HepG2 (cell line): Measurements from ENCODE around the gene KLHL3. TPM values are rescaled to one million over a fixed set of nuclear protein-coding genes. Genes with fewer than 3 reads are reported as not detected.

Source experiments
- ATAC-seq: fragments of 200-7000 bp; cut with Tn5 transposase; 3 replicates; pipeline ENCODE4 v1.9.1; 2020; ENCODE audit warnings: mild to moderate bottlenecking, moderate library complexity
- BruUV-seq: library from RNA; stranded (reverse); fragments of 400-500 nt; replicated peaks from 2 replicates; lab custom pipeline; 2021; lab: Mats Ljungman, UMichigan
- CTCF ChIA-PET: fragments of 300-600 bp; formaldehyde crosslinking; extraction: SDS; loops from one replicate; lab custom pipeline; 2021; ENCODE audit warnings: low total read pairs, inconsistent platforms, low intra/inter-chr PET ratio; lab: Yijun Ruan, JAX
- POLR2A ChIA-PET: fragments of 350-600 bp; sonication (Branson Sonifier 250); formaldehyde crosslinking; loops from one replicate; lab custom pipeline; 2020; ENCODE audit warnings: antibody characterized with exemption, inconsistent platforms; lab: Yijun Ruan, JAX
- DNase-seq: peaks from one replicate; pipeline ENCODE4 v3.0.0-alpha.2; 2015; ENCODE audit warnings: low spot score
- FAIRE-seq: peaks from 3 replicates; lab custom pipeline; 2011; peaks lifted over from hg19 to GRCh38; lab: Jason Lieb, UNC
- H2AFZ ChIP-seq: one replicate; pipeline ENCODE4 v1.6.1; 2011; ENCODE audit warnings: low read length, inconsistent platforms
- H3K27ac ChIP-seq: fragments of 300-600 bp; 3 replicates; pipeline ENCODE4 v1.8.0; 2011; ENCODE audit warnings: mixed run types, mild to moderate bottlenecking, mixed read lengths, low read length, inconsistent platforms; ENCODE audit not compliant: insufficient read depth; ENCODE audit errors: extremely low read length
- H3K27me3 ChIP-seq, 2 experiments: fragments of 200-600 bp in 1 of 2; 2 replicates in 1 of 2; 3 replicates in 1 of 2; pipeline versions ENCODE4 v1.6.0 to v1.8.0; 2011; ENCODE audit warnings: low read length in 2 of 2, mild to moderate bottlenecking in 2 of 2, moderate library complexity in 2 of 2, inconsistent platforms in 1 of 2; ENCODE audit not compliant: insufficient read depth in 2 of 2, control insufficient read depth in 1 of 2
- H3K36me3 ChIP-seq, 2 experiments: fragments of 200-600 bp in 1 of 2; replicated peaks in 1 of 2; 2 replicates in 1 of 2; 3 replicates in 1 of 2; pipeline versions ENCODE4 v1.5.1 to v1.8.0; 2011; ENCODE audit warnings: low read length in 2 of 2, inconsistent platforms in 1 of 2; ENCODE audit not compliant: insufficient read depth in 2 of 2, control insufficient read depth in 1 of 2
- H3K4me1 ChIP-seq: 2 replicates; pipeline ENCODE4 v1.5.1; 2012; ENCODE audit warnings: low read length, inconsistent platforms; ENCODE audit not compliant: insufficient read depth
- H3K4me2 ChIP-seq: 2 replicates; pipeline ENCODE4 v1.6.0; 2011; ENCODE audit warnings: low read depth, low read length, inconsistent platforms
- H3K4me3 ChIP-seq, 3 experiments: fragments of 200-600 bp in 1 of 3; sonication (generic), shearing (Covaris generic) in 1 of 3; replicated peaks in 1 of 3; 2 replicates each; pipeline ENCODE4 v1.5.1; 2011 to 2016; ENCODE audit warnings: low read length in 3 of 3, inconsistent platforms in 2 of 3, low read depth in 2 of 3, mild to moderate bottlenecking in 2 of 3, control low read depth in 1 of 3, mixed read lengths in 1 of 3; ENCODE audit not compliant: insufficient read depth in 1 of 3
- H3K79me2 ChIP-seq: one replicate; pipeline ENCODE4 v1.6.1; 2011; ENCODE audit warnings: low read length, inconsistent platforms; ENCODE audit not compliant: insufficient read depth
- H3K9ac ChIP-seq: 2 replicates; pipeline ENCODE4 v1.6.0; 2011; ENCODE audit warnings: mild to moderate bottlenecking, low read depth, low read length, inconsistent platforms; ENCODE audit not compliant: insufficient read depth
- H3K9me3 ChIP-seq: 2 replicates; pipeline ENCODE4 v1.5.1; 2012; ENCODE audit warnings: mild to moderate bottlenecking, low read length
- H4K20me1 ChIP-seq: 2 replicates; pipeline ENCODE4 v1.6.0; 2011; ENCODE audit warnings: inconsistent platforms, mild to moderate bottlenecking, low read length, moderate library complexity; ENCODE audit not compliant: insufficient read depth
- AGO1 ChIP-seq: fragments of 200-400 bp; formaldehyde crosslinking; IDR thresholded peaks from 2 replicates; pipeline ENCODE4 v1.6.1; 2017; ENCODE audit warnings: mild to moderate bottlenecking, low read depth, low read length, moderate library complexity; ENCODE audit not compliant: poor library complexity, severe bottlenecking
- ATF7-NPFF ChIP-seq: sonication (generic); formaldehyde crosslinking; IDR thresholded peaks from 2 replicates; pipeline ENCODE4 v1.8.1; 2023; ENCODE audit warnings: mild to moderate bottlenecking, low read depth, missing genetic modification reagents, moderate library complexity
- BCL6 ChIP-seq: IDR thresholded peaks from 2 replicates; pipeline ENCODE4 v1.6.1; 2016; ENCODE audit warnings: missing genetic modification reagents, missing compliant biosample characterization
- CBFB ChIP-seq: sonication (generic); formaldehyde crosslinking; IDR thresholded peaks from 2 replicates; pipeline ENCODE4 v1.4.0; 2020; ENCODE audit warnings: missing genetic modification reagents
- DNMT1 ChIP-seq: sonication (generic); formaldehyde crosslinking; IDR thresholded peaks from 2 replicates; pipeline ENCODE4 v1.5.1; 2020; ENCODE audit warnings: mild to moderate bottlenecking, missing genetic modification reagents
- HMGA1 ChIP-seq: sonication (generic); formaldehyde crosslinking; conservative IDR thresholded peaks from 2 replicates; pipeline ENCODE4 v1.4.0; 2020; ENCODE audit warnings: missing genetic modification reagents
- KAT2B ChIP-seq: fragments of 150-350 bp; IDR thresholded peaks from 2 replicates; pipeline ENCODE4 v1.6.1; 2014; ENCODE audit warnings: low read depth, low read length, borderline replicate concordance
- MAF1 ChIP-seq: sonication (generic); formaldehyde crosslinking; IDR thresholded peaks from 2 replicates; pipeline ENCODE4 v1.5.0; 2020; ENCODE audit warnings: missing genetic modification reagents, borderline replicate concordance
- SIX4 ChIP-seq: sonication (generic); formaldehyde crosslinking; IDR thresholded peaks from 2 replicates; pipeline ENCODE4 v1.4.0; 2020; ENCODE audit warnings: missing genetic modification reagents
- SOX5 ChIP-seq: IDR thresholded peaks from 2 replicates; pipeline ENCODE4 v1.6.1; 2016; ENCODE audit warnings: borderline replicate concordance
- TAF15 ChIP-seq: fragments of 200-400 bp; formaldehyde crosslinking; IDR thresholded peaks from one replicate; pipeline ENCODE4 v1.6.1; 2018; ENCODE audit warnings: mild to moderate bottlenecking, low read depth, low read length; ENCODE audit not compliant: poor library complexity, severe bottlenecking
- ZBTB43 ChIP-seq: sonication (generic); formaldehyde crosslinking; conservative IDR thresholded peaks from 2 replicates; pipeline ENCODE4 v1.4.0; 2020; ENCODE audit warnings: missing genetic modification reagents
- ZFP41 ChIP-seq: sonication (generic); formaldehyde crosslinking; IDR thresholded peaks from 2 replicates; pipeline ENCODE4 v1.4.0; 2020; ENCODE audit warnings: mild to moderate bottlenecking, missing genetic modification reagents, borderline replicate concordance
- ZNF672 ChIP-seq: sonication (generic); formaldehyde crosslinking; IDR thresholded peaks from 2 replicates; pipeline ENCODE4 v1.8.1; 2022; ENCODE audit warnings: missing genetic modification reagents
- WGBS: methylation state at CpG from one replicate; pipeline ENCODE4 v1.1.6; 2017; ENCODE audit warnings: low lambda C conversion rate; 5-methylcytosine and 5-hydroxymethylcytosine counted together
- in situ Hi-C: cut with HindIII; loops from 2 replicates; pipeline ENCODE4 v1.10.0; 2017; ENCODE audit warnings: low pct_unique_long_range_greater_than_20kb; ENCODE audit not compliant: extremely low pct_ligation_motif_present
- intact Hi-C: fragments of 100-400 bp; cut with micrococcal nuclease; formaldehyde crosslinking; loops from one replicate; pipeline ENCODE4 v1.10.0; 2022; ENCODE audit not compliant: unreplicated experiment
- polyA plus RNA-seq, 8 experiments: library from polyadenylated mRNA; depleted of rRNA in 3 of 8; stranded (reverse) in 7 of 8; unstranded in 1 of 8; fragments of >200 nt; fragmentation: Illumina TruSeq in 4 of 8; extraction: Trizol in 4 of 8; gene quantifications; 2 replicates each; pipeline versions ENCODE4 v1.2.1 to v1.2.3, GENCODE V29; 2011 to 2016; ENCODE audit warnings: low read depth in 4 of 8, missing spikeins in 1 of 8, mixed read lengths in 1 of 8; ENCODE audit not compliant: insufficient read depth in 1 of 8
- total RNA-seq, 5 experiments: library from RNA; depleted of rRNA; stranded (reverse); fragments of >200 nt; fragmentation: Illumina TruSeq; extraction: Trizol; gene quantifications; 2 replicates each; pipeline ENCODE4 v1.2.3, GENCODE V29; 2016; ENCODE audit warnings: low read depth in 1 of 5
- TF ChIP-seq, protein P1 (sequence below): sonication (generic); formaldehyde crosslinking; IDR thresholded peaks from 2 replicates; pipeline ENCODE4 v1.4.0; 2020; ENCODE audit warnings: missing genetic modification reagents; ENCODE audit errors: not compliant biosample characterization
- TF ChIP-seq, protein P2 (sequence below): sonication (generic); formaldehyde crosslinking; IDR thresholded peaks from 2 replicates; pipeline ENCODE4 v1.4.0; 2020; ENCODE audit warnings: missing genetic modification reagents

KLHL3 gene
- total and polyA plus RNA-seq, 2 of the 13 experiments (the other 11 are each of a cell fraction or from before 2014, with no cell fraction given) = 0.02 to 0.08 TPM

DNA sequence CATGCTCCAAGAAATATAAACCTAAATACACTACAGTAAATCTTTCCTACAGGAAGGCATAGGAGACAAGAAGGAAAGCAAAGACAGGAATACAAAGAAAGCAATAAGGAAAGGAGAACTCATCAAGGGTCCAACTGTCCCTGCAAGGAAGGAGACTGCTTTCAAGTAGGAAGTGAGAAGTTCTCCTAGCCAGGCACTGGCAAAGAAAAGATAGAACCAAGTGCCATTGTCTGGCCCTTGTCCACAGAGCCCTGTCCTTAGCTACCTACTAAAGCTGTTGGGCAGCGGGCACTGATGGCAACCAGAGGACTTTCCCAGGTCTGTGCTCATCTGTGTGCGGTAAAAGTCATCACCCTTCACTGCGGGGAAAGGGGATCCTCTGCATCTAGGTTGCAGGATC lies 108.2 kb downstream of the KLHL3 start:
- intact Hi-C loops (no loop called here), in situ Hi-C loops (loop anchor here (5.0 kb wide), 2 partner anchors 120 to 195 kb away; no protein-coding TSS in a partner anchor)
- BruUV-seq = no TSS peak
- no peak overlapping the region for H3K9ac ChIP-seq
- H3K79me2 ChIP-seq = no peaks in the 10 kb centered on the region
- H2AFZ ChIP-seq = no peak overlapping the region
- TF ChIP-seq AGO1 = no peak
- TF ChIP-seq TAF15 = no peak
- no peak for TF ChIP-seq ZNF672 (CRISPR knock-in tag)
- TF ChIP-seq BCL6 (CRISPR knock-in tag) = no peak
- no peak for TF ChIP-seq DNMT1 (CRISPR knock-in tag)
- TF ChIP-seq, all 625 proteins: peak for 0
- Histone ChIP-seq H3K36me3 (no peaks in the 10 kb centered on the region), H3K9me3 (no peaks in the 10 kb centered on the region), H4K20me1 (no peaks in the 10 kb centered on the region), H3K4me1 (peaks cover 4% of the 10 kb centered on the region), H3K4me3 (no peak overlapping the region), H3K27ac (no peak overlapping the region), H3K27me3 (no peaks in the 10 kb centered on the region), H3K4me2 (no peak overlapping the region)
- ATAC-seq (no peak), DNase-seq (no peak), FAIRE-seq (no peak)
- ChIA-PET POLR2A (no interaction called here), CTCF (no interaction called here)
- 90% methylated on average over 2 of the region's 3 CpGs for WGBS

DNA sequence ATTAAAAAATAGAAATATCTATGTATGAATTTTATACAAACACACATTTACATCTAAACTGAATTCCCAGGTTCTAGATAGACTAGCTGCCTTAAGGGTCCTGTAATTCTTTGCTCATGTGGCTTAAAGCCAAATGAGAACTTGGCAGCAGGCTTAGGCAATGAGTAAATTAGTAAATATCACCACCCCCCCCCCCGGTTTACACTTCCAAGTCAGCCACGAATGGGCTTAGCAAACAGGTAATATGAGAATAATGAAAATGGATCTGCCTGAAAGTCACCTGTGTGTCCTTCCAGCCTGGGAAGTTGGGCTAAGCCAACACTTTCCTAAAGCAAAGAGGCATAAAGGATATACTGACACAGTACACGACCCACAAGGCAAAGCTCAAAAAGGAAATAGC lies 108.6 kb downstream of the KLHL3 start:
- intact Hi-C loops (no loop called here), in situ Hi-C loops (loop anchor here (5.0 kb wide), 2 partner anchors 120 to 195 kb away; no protein-coding TSS in a partner anchor)
- FAIRE-seq (no peak), ATAC-seq (no peak), DNase-seq (no peak)
- H3K9me3 ChIP-seq = no peaks in the 10 kb centered on the region
- POLR2A ChIA-PET = no interaction called here
- no peak overlapping the region for H3K4me3 ChIP-seq
- 0% methylated on average over 3 of the region's 3 CpGs for WGBS
- H4K20me1 ChIP-seq = no peaks in the 10 kb centered on the region
- no peak overlapping the region for H3K27ac ChIP-seq
- CTCF ChIA-PET = no interaction called here
- H3K4me1 ChIP-seq = peaks cover 9% of the 10 kb centered on the region
- no peaks in the 10 kb centered on the region for H3K27me3 ChIP-seq
- H3K9ac ChIP-seq = no peak overlapping the region
- no peaks in the 10 kb centered on the region for H3K36me3 ChIP-seq
- H3K79me2 ChIP-seq = no peaks in the 10 kb centered on the region
- H3K4me2 ChIP-seq = no peak overlapping the region
- no TSS peak for BruUV-seq
- H2AFZ ChIP-seq = no peak overlapping the region
- TF ChIP-seq SOX5 (CRISPR knock-in tag) (no peak), MAF1 (CRISPR knock-in tag) (no peak), ZBTB43 (no peak), SIX4 (CRISPR knock-in tag) (no peak), ATF7-NPFF (CRISPR knock-in tag) (no peak), ZFP41 (CRISPR knock-in tag) (no peak), CBFB (CRISPR knock-in tag) (no peak), HMGA1 (CRISPR knock-in tag) (no peak), KAT2B (no peak)
- TF ChIP-seq, protein P1, sequence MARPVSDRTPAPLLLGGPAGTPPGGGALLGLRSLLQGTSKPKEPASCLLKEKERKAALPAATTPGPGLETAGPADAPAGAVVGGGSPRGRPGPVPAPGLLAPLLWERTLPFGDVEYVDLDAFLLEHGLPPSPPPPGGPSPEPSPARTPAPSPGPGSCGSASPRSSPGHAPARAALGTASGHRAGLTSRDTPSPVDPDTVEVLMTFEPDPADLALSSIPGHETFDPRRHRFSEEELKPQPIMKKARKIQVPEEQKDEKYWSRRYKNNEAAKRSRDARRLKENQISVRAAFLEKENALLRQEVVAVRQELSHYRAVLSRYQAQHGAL (CRISPR knock-in tag) = no peak
- TF ChIP-seq, protein P2, sequence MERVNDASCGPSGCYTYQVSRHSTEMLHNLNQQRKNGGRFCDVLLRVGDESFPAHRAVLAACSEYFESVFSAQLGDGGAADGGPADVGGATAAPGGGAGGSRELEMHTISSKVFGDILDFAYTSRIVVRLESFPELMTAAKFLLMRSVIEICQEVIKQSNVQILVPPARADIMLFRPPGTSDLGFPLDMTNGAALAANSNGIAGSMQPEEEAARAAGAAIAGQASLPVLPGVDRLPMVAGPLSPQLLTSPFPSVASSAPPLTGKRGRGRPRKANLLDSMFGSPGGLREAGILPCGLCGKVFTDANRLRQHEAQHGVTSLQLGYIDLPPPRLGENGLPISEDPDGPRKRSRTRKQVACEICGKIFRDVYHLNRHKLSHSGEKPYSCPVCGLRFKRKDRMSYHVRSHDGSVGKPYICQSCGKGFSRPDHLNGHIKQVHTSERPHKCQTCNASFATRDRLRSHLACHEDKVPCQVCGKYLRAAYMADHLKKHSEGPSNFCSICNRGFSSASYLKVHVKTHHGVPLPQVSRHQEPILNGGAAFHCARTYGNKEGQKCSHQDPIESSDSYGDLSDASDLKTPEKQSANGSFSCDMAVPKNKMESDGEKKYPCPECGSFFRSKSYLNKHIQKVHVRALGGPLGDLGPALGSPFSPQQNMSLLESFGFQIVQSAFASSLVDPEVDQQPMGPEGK (CRISPR knock-in tag) = no peak
